ENCODE measurements around the gene DDOST. TPM values are rescaled to one million over a fixed set of nuclear protein-coding genes. Genes with fewer than 3 reads are reported as not detected.

DDOST gene
- polyA plus RNA-seq, 1 of the 3 experiments (the other 2 are of a cell fraction): 602 TPM

DNA sequence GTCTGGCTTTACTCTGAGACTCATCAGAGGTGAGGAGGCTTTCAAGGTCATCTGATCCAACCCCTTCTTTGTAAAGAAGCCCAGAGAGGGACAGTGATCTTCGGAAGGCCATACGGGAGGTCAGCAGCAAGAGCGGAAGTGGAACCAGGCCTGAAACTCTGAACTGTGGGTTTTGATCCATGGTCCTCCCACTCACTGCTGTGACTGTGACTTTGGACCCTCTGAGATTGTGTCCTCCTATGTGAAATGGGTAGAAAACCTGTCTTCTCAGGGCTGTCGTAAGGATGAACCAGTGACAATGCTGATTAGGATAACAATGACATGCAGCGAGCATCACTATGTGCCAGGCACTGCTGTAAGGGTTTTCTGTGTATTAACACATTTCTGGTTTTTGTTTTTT, 9.8 kb upstream of the DDOST start (continued):
- TF ChIP-seq EP300 (IDR thresholded peaks at IDR 0.05; ENCODE audit: borderline replicate concordance in 1 of 2, low read depth in 1 of 2, low read length in 1 of 2): no peak
- TF ChIP-seq YY1 (IDR thresholded peaks at IDR 0.05; ENCODE audit: low read depth): no peak

DNA sequence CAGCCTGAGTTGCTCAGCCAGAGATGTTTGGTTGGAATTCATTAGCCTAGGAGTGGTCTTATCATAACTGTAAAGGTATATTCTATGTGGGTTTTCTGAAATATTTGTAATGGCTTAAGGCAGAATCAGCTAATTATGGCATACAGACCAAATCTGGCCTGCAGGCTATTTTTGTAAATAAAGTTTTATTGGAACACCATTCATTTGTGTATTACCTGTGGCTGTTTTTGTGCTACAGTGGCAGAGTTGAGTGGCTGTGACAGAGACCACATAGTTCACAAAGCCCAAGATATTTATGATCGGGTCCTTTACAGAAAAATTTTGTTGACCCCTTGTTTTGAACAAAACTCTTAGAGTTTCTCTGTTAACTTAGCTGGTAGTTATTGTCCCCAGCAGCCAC, 7.4 kb upstream of the DDOST start:
- CTCF ChIA-PET: interaction anchor here (1.1 kb wide), 1 partner anchor 28 kb away, joined by 4 read pairs; no protein-coding TSS in a partner anchor
- no peak for DNase-seq
- Histone ChIP-seq H3K4me1 (ENCODE audit: control insufficient read depth in 1 of 2, insufficient read depth in 2 of 2, low read depth in 1 of 2, low read length in 1 of 2) (no peaks in the 10 kb centered on the region), H3K9me2 (no peaks in the 10 kb centered on the region), H3K27me3 (ENCODE audit: insufficient read depth) (no peaks in the 10 kb centered on the region), H3K9me3 (no peaks in the 10 kb centered on the region), H3K27ac (ENCODE audit: low read depth in 2 of 2, low read length in 1 of 2) (no peak overlapping the region), H3K36me3 (replicated peaks in 1 of 2; ENCODE audit: control insufficient read depth in 1 of 2, insufficient read depth in 2 of 2, low read length in 1 of 2) (no peaks in the 10 kb centered on the region), H4K20me1 (ENCODE audit: insufficient read depth) (no peaks in the 10 kb centered on the region), H3K79me2 (ENCODE audit: insufficient read depth) (no peaks in the 10 kb centered on the region), H3K4me3 (ENCODE audit: low read depth in 2 of 2, low read length in 1 of 2) (no peak overlapping the region), H2AFZ (ENCODE audit: low read depth) (no peak overlapping the region), H3F3A (replicated peaks; ENCODE audit: insufficient read depth) (no peaks in the 10 kb centered on the region), H3K9ac (no peak overlapping the region), H3K4me2 (no peak overlapping the region)
- POLR2A ChIA-PET: interaction anchor here (0.7 kb wide), 1 partner anchor 183 kb away, joined by 3 read pairs; the partner anchor contains the start of gene CAMK2N1
- WGBS (ENCODE audit: low lambda C conversion rate): 100% methylated on average over 1 of the region's 1 CpG
- no peak for TF ChIP-seq FOXM1 (IDR thresholded peaks at IDR 0.05; ENCODE audit: low read depth)
- no peak for TF ChIP-seq EZH2phosphoT487 (IDR thresholded peaks at IDR 0.05; ENCODE audit: borderline replicate concordance, low read depth)

DNA sequence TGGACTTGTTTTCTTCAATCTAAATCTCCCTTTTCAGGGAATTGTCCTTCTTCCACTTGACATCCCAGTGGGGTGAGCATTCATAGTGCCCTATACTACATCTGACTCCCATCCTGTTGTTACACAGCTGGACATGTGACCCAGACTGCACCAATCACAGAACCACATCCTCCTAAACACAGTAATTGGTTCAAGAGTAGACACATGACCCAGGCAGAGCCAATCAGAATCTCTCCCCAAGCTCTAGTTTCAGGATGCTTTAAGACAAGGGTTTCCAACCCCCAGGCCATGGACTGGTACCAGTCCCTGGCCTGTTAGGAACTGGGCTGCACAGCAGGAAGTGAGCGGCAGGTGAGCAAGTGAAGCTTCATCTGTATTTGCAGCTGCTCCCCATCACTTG, 5.6 kb upstream of the DDOST start:
- POLR2A ChIA-PET: no interaction called here
- Histone ChIP-seq H3K4me2 (no peak overlapping the region), H3K4me1 (ENCODE audit: control insufficient read depth in 1 of 2, insufficient read depth in 2 of 2, low read depth in 1 of 2, low read length in 1 of 2) (peaks cover 0 to 7% of the 10 kb centered on the region in 2 experiments; a peak in 1 of 4 replicates), H3K27me3 (ENCODE audit: insufficient read depth) (no peaks in the 10 kb centered on the region), H3K79me2 (ENCODE audit: insufficient read depth) (no peaks in the 10 kb centered on the region), H3K27ac (ENCODE audit: low read depth in 2 of 2, low read length in 1 of 2) (no peak overlapping the region), H3K9me3 (no peaks in the 10 kb centered on the region), H4K20me1 (ENCODE audit: insufficient read depth) (no peaks in the 10 kb centered on the region), H3K36me3 (replicated peaks in 1 of 2; ENCODE audit: control insufficient read depth in 1 of 2, insufficient read depth in 2 of 2, low read length in 1 of 2) (no peaks in the 10 kb centered on the region), H2AFZ (ENCODE audit: low read depth) (0 out of 2 replicates have a peak overlapping the region, but pooled peaks have one; percentile 51), H3F3A (replicated peaks; ENCODE audit: insufficient read depth) (no peaks in the 10 kb centered on the region), H3K9me2 (no peaks in the 10 kb centered on the region), H3K4me3 (ENCODE audit: low read depth in 2 of 2, low read length in 1 of 2) (no peak overlapping the region), H3K9ac (no peak overlapping the region)
- TF ChIP-seq, protein P1, sequence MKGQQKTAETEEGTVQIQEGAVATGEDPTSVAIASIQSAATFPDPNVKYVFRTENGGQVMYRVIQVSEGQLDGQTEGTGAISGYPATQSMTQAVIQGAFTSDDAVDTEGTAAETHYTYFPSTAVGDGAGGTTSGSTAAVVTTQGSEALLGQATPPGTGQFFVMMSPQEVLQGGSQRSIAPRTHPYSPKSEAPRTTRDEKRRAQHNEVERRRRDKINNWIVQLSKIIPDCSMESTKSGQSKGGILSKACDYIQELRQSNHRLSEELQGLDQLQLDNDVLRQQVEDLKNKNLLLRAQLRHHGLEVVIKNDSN (IDR thresholded peaks at IDR 0.05; ENCODE audit: borderline replicate concordance, low read depth): peak; percentile 73; the same call in 1 of the 2 replicates
- no peak for TF ChIP-seq EP300 (IDR thresholded peaks at IDR 0.05; ENCODE audit: borderline replicate concordance in 1 of 2, low read depth in 1 of 2, low read length in 1 of 2)
- 100% methylated on average over 1 of the region's 1 CpG for WGBS (ENCODE audit: low lambda C conversion rate)
- CTCF ChIA-PET: interaction anchor here (0.7 to 1.2 kb wide), 3 partner anchors 30 to 34 kb away, joined by 3 read pairs; partner anchors contain the start of gene PINK1
- DNase-seq: peak; percentile 55

DNA sequence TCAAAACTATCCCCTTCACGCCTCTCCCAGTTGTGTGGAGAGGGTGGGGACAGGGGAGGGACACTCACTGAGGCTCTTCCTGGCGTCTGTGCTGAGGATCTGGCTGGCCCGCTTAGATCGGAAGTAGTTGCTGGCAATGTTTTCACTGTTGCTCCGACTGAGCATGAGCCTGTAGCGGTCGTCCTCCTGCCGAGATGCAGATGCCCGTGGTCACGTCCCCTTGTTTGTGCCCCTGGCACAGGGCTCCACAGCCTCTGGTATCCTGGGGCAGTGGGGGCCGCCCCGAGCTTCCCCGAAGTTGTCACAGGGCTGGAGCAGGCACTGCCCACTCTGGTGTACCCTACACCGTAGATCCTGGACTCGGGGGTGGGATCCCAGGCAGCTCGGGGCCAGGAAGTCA, 5.0 kb upstream of the DDOST start:
- no peak overlapping the region for H3K4me3 ChIP-seq (ENCODE audit: low read depth in 2 of 2, low read length in 1 of 2)
- H3K4me2 ChIP-seq: no peak overlapping the region
- no peaks in the 10 kb centered on the region for H3K27me3 ChIP-seq (ENCODE audit: insufficient read depth)
- no peaks in the 10 kb centered on the region for H3F3A ChIP-seq (replicated peaks; ENCODE audit: insufficient read depth)
- no peak for DNase-seq
- no peak overlapping the region for H3K9ac ChIP-seq
- no peak overlapping the region for H2AFZ ChIP-seq (ENCODE audit: low read depth)
- peaks cover 0 to 7% of the 10 kb centered on the region in 2 experiments; a peak in 1 of 4 replicates for H3K4me1 ChIP-seq (ENCODE audit: control insufficient read depth in 1 of 2, insufficient read depth in 2 of 2, low read depth in 1 of 2, low read length in 1 of 2)
- ChIA-PET POLR2A (no interaction called here), CTCF (interaction anchor here (0.7 to 1.2 kb wide), 2 partner anchors 31 to 33 kb away, joined by 3 read pairs; partner anchors contain the start of gene PINK1)
- 94% methylated on average over 10 of the region's 16 CpGs for WGBS (ENCODE audit: low lambda C conversion rate)
- no peaks in the 10 kb centered on the region for H3K36me3 ChIP-seq (replicated peaks in 1 of 2; ENCODE audit: control insufficient read depth in 1 of 2, insufficient read depth in 2 of 2, low read length in 1 of 2)
- no peaks in the 10 kb centered on the region for H4K20me1 ChIP-seq (ENCODE audit: insufficient read depth)
- no peaks in the 10 kb centered on the region for H3K9me3 ChIP-seq
- no peaks in the 10 kb centered on the region for H3K9me2 ChIP-seq
- TF ChIP-seq, protein P1 (IDR thresholded peaks at IDR 0.05; ENCODE audit: borderline replicate concordance, low read depth): no peak
- TF ChIP-seq MEF2A (IDR thresholded peaks at IDR 0.05; ENCODE audit: borderline replicate concordance, low read depth) (no peak), YY1 (IDR thresholded peaks at IDR 0.05; ENCODE audit: low read depth) (no peak), SIN3A (IDR thresholded peaks at IDR 0.05; ENCODE audit: borderline replicate concordance, low read depth, low read length) (no peak), RFX5 (IDR thresholded peaks at IDR 0.05; ENCODE audit: low read length) (no peak), FOSL2 (IDR thresholded peaks at IDR 0.05; ENCODE audit: borderline replicate concordance, low read depth) (no peak)
- TF ChIP-seq, protein P2, sequence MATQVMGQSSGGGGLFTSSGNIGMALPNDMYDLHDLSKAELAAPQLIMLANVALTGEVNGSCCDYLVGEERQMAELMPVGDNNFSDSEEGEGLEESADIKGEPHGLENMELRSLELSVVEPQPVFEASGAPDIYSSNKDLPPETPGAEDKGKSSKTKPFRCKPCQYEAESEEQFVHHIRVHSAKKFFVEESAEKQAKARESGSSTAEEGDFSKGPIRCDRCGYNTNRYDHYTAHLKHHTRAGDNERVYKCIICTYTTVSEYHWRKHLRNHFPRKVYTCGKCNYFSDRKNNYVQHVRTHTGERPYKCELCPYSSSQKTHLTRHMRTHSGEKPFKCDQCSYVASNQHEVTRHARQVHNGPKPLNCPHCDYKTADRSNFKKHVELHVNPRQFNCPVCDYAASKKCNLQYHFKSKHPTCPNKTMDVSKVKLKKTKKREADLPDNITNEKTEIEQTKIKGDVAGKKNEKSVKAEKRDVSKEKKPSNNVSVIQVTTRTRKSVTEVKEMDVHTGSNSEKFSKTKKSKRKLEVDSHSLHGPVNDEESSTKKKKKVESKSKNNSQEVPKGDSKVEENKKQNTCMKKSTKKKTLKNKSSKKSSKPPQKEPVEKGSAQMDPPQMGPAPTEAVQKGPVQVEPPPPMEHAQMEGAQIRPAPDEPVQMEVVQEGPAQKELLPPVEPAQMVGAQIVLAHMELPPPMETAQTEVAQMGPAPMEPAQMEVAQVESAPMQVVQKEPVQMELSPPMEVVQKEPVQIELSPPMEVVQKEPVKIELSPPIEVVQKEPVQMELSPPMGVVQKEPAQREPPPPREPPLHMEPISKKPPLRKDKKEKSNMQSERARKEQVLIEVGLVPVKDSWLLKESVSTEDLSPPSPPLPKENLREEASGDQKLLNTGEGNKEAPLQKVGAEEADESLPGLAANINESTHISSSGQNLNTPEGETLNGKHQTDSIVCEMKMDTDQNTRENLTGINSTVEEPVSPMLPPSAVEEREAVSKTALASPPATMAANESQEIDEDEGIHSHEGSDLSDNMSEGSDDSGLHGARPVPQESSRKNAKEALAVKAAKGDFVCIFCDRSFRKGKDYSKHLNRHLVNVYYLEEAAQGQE (IDR thresholded peaks at IDR 0.05; ENCODE audit: low read depth, low read length): no peak
- TF ChIP-seq, protein P3, sequence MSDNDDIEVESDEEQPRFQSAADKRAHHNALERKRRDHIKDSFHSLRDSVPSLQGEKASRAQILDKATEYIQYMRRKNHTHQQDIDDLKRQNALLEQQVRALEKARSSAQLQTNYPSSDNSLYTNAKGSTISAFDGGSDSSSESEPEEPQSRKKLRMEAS (IDR thresholded peaks at IDR 0.05; ENCODE audit: low read depth): no peak
- no peak overlapping the region for H3K27ac ChIP-seq (ENCODE audit: low read depth in 2 of 2, low read length in 1 of 2)
- peaks cover under 1% of the 10 kb centered on the region; the same call in 1 of the 2 replicates for H3K79me2 ChIP-seq (ENCODE audit: insufficient read depth)

Data from SK-N-SH (cell line).